Measurements from ENCODE around the gene DENND1C. TPM values are rescaled to one million over a fixed set of nuclear protein-coding genes. Genes with fewer than 3 reads are reported as not detected.

DENND1C gene
- polyA plus RNA-seq, 1 donor from 2014 or later = 0.17 TPM

DNA sequence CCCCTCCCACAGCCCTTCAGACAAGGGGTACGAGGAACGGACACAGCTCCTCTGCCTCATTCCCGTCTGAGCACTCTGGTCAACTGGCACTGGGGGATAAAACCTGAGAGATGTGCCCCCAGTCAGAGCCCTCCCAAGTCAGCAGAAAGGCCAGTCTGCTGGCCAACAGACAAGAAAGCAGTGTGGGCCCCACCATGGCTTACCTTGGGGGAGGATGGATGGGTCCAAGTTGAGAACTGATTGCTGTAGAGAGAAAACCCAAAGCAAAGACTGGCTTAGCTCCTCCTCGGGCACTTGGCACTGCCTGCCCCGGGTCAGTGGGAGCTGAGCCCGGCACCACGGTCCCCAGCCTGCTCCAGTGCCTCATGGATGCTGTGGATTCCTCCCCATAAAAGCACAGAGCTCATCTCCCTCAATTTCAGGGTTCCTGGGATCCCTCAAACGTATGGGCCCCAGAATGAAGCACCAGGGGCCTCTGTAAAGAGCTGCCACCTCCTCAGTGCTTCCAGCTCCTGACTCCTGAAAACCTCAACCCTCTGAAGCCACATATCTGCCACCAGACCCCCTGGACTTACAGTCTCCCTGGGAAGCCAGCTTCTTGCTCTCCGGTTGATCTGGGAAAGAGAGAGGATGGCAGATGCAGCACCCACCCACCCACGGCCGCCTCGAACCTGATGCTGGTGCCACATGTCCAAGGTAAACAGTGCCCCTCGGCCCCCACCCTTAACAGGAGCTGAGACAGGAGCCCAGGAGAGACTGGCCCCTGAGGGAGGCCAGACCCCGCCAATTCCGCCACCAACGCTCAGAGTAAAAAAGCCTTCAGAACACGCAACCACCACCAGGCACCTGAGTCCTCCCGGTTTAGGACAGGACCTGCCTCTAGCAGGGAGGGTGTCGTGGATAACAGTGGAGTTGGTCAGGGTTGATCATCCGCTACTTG lies 60.2 kb downstream of the DENND1C start:
- Histone ChIP-seq H3K4me3 (ENCODE audit: low read length) (no peak overlapping the region), H3K27ac (ENCODE audit: low read length) (no peak overlapping the region), H3K4me2 (ENCODE audit: low read length) (no peak overlapping the region), H3K9me2 (ENCODE audit: insufficient read depth, low read length) (no peaks in the 10 kb centered on the region), H4K20me1 (ENCODE audit: insufficient read depth) (peaks cover 32% of the 10 kb centered on the region), H2AFZ (ENCODE audit: low read depth, low read length) (no peak overlapping the region), H3K9me3 (ENCODE audit: low read length) (no peaks in the 10 kb centered on the region), H3K27me3 (ENCODE audit: insufficient read depth, low read depth, low read length) (no peaks in the 10 kb centered on the region), H3F3A (ENCODE audit: insufficient read depth, low read length, poor library complexity, severe bottlenecking) (no peaks in the 10 kb centered on the region), H3K9ac (ENCODE audit: low read length) (no peak overlapping the region), H3K79me2 (replicated peaks; ENCODE audit: insufficient read depth, low read length) (peaks cover 38% of the 10 kb centered on the region), H3K36me3 (ENCODE audit: insufficient read depth, low read length) (no peaks in the 10 kb centered on the region)
- TF ChIP-seq MXI1 (conservative IDR thresholded peaks at IDR 0.05; ENCODE audit: poor library complexity, severe bottlenecking) (no peak), EP300 (conservative IDR thresholded peaks at IDR 0.05; ENCODE audit: poor library complexity, severe bottlenecking) (no peak), EZH2 (IDR thresholded peaks at IDR 0.05; ENCODE audit: borderline replicate concordance, insufficient read depth, low read length, poor library complexity, severe bottlenecking) (no peak), POLR2AphosphoS5 (IDR thresholded peaks at IDR 0.05) (no peak)
- TF ChIP-seq, protein P1, sequence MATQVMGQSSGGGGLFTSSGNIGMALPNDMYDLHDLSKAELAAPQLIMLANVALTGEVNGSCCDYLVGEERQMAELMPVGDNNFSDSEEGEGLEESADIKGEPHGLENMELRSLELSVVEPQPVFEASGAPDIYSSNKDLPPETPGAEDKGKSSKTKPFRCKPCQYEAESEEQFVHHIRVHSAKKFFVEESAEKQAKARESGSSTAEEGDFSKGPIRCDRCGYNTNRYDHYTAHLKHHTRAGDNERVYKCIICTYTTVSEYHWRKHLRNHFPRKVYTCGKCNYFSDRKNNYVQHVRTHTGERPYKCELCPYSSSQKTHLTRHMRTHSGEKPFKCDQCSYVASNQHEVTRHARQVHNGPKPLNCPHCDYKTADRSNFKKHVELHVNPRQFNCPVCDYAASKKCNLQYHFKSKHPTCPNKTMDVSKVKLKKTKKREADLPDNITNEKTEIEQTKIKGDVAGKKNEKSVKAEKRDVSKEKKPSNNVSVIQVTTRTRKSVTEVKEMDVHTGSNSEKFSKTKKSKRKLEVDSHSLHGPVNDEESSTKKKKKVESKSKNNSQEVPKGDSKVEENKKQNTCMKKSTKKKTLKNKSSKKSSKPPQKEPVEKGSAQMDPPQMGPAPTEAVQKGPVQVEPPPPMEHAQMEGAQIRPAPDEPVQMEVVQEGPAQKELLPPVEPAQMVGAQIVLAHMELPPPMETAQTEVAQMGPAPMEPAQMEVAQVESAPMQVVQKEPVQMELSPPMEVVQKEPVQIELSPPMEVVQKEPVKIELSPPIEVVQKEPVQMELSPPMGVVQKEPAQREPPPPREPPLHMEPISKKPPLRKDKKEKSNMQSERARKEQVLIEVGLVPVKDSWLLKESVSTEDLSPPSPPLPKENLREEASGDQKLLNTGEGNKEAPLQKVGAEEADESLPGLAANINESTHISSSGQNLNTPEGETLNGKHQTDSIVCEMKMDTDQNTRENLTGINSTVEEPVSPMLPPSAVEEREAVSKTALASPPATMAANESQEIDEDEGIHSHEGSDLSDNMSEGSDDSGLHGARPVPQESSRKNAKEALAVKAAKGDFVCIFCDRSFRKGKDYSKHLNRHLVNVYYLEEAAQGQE (IDR thresholded peaks at IDR 0.05; ENCODE audit: borderline replicate concordance) = no peak
- TF ChIP-seq, protein P2, sequence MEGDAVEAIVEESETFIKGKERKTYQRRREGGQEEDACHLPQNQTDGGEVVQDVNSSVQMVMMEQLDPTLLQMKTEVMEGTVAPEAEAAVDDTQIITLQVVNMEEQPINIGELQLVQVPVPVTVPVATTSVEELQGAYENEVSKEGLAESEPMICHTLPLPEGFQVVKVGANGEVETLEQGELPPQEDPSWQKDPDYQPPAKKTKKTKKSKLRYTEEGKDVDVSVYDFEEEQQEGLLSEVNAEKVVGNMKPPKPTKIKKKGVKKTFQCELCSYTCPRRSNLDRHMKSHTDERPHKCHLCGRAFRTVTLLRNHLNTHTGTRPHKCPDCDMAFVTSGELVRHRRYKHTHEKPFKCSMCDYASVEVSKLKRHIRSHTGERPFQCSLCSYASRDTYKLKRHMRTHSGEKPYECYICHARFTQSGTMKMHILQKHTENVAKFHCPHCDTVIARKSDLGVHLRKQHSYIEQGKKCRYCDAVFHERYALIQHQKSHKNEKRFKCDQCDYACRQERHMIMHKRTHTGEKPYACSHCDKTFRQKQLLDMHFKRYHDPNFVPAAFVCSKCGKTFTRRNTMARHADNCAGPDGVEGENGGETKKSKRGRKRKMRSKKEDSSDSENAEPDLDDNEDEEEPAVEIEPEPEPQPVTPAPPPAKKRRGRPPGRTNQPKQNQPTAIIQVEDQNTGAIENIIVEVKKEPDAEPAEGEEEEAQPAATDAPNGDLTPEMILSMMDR (IDR thresholded peaks at IDR 0.05; ENCODE audit: poor library complexity, severe bottlenecking) = no peak

DNA sequence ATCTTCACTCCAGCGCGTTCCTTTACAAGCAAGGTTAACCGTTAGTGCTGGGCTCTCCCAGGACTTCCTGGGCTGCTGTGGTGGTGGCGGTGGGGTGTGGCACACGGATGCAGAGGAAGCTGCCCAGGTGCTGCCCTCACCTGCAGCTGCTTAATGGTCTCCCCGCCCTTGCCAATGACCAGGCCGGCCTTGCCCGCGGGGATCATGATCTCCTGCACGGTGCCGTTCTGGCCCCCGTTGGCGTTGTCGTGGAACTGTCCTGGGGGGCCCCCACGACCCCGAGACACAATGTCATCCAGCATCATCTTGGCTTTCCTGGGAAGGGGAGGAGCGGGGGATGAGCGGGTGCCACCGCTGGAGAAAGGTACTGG lies 63.0 kb downstream of the DENND1C start:
- H2AFZ ChIP-seq (ENCODE audit: low read depth, low read length) = no peak overlapping the region
- no peak overlapping the region for H3K4me2 ChIP-seq (ENCODE audit: low read length)
- H3K27me3 ChIP-seq (ENCODE audit: insufficient read depth, low read depth, low read length) = no peaks in the 10 kb centered on the region
- H3K36me3 ChIP-seq (ENCODE audit: insufficient read depth, low read length) = no peaks in the 10 kb centered on the region
- H4K20me1 ChIP-seq (ENCODE audit: insufficient read depth) = peaks cover 26% of the 10 kb centered on the region
- H3F3A ChIP-seq (ENCODE audit: insufficient read depth, low read length, poor library complexity, severe bottlenecking) = no peaks in the 10 kb centered on the region
- H3K79me2 ChIP-seq (replicated peaks; ENCODE audit: insufficient read depth, low read length) = peaks cover 33% of the 10 kb centered on the region
- TF ChIP-seq MXI1 (conservative IDR thresholded peaks at IDR 0.05; ENCODE audit: poor library complexity, severe bottlenecking) (no peak), POLR2AphosphoS5 (IDR thresholded peaks at IDR 0.05) (no peak), EP300 (conservative IDR thresholded peaks at IDR 0.05; ENCODE audit: poor library complexity, severe bottlenecking) (no peak), RAD21 (conservative IDR thresholded peaks at IDR 0.05) (no peak), SMC3 (conservative IDR thresholded peaks at IDR 0.05; ENCODE audit: poor library complexity) (no peak), EZH2 (IDR thresholded peaks at IDR 0.05; ENCODE audit: borderline replicate concordance, insufficient read depth, low read length, poor library complexity, severe bottlenecking) (no peak), TAF1 (IDR thresholded peaks at IDR 0.05; ENCODE audit: low read depth) (no peak)
- TF ChIP-seq, protein P1 (IDR thresholded peaks at IDR 0.05; ENCODE audit: borderline replicate concordance) = no peak
- TF ChIP-seq, protein P2 (IDR thresholded peaks at IDR 0.05; ENCODE audit: poor library complexity, severe bottlenecking) = no peak
- no peaks in the 10 kb centered on the region for H3K9me3 ChIP-seq (ENCODE audit: low read length)
- no peak overlapping the region for H3K4me3 ChIP-seq (ENCODE audit: low read length)
- no peak overlapping the region for H3K27ac ChIP-seq (ENCODE audit: low read length)
- no peak overlapping the region for H3K9ac ChIP-seq (ENCODE audit: low read length)
- no peaks in the 10 kb centered on the region for H3K9me2 ChIP-seq (ENCODE audit: insufficient read depth, low read length)
